ENCODE results near the gene VDAC2. TPM values are rescaled to one million over a fixed set of nuclear protein-coding genes. Genes with fewer than 3 reads are reported as not detected.
"Not testable (repeated sequence)": the region's sequence is repeated elsewhere in the genome, so short reads cannot be mapped to it uniquely, and the experiment has no call there.

VDAC2 gene
- total and polyA plus RNA-seq, 2 experiments from 2014 or later, result 167 to 190 TPM

DNA sequence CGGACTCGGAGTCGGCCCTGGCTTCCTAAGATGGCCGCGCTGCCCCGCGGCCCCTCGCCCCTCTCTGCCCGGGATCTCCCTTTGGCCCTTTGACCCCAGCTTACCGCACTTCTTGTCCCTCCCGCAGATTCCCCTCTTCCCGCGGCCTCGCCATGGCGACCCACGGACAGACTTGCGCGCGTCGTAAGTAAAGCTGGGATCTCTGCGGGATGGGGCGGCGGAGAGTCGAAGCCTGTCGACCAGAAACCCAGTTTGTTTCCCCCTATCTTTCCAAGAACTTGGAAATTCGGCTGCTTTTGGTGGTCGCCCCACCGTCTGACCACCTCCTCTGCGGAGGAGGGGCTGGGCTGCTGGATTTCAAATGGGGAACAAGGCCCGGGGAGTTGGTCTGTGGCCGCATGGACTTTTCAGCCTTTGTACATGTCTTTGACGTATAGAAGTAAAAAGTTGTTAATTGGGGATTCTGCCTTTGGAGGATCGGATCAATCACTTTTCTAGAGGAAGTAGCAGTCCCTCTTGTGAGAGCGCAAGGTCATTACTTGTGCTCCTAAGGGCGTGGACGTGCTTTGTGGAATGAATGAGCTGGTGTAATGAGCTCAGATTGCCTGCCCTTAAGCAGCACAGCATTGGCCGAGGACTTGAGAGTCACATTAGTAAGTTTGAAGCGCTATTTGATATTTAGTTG, 553 bp downstream of the VDAC2 start:
- peaks cover 20% of the 10 kb centered on the region for H4K20me1 ChIP-seq (ENCODE audit: insufficient read depth, poor library complexity, severe bottlenecking)
- TF ChIP-seq, protein P1, sequence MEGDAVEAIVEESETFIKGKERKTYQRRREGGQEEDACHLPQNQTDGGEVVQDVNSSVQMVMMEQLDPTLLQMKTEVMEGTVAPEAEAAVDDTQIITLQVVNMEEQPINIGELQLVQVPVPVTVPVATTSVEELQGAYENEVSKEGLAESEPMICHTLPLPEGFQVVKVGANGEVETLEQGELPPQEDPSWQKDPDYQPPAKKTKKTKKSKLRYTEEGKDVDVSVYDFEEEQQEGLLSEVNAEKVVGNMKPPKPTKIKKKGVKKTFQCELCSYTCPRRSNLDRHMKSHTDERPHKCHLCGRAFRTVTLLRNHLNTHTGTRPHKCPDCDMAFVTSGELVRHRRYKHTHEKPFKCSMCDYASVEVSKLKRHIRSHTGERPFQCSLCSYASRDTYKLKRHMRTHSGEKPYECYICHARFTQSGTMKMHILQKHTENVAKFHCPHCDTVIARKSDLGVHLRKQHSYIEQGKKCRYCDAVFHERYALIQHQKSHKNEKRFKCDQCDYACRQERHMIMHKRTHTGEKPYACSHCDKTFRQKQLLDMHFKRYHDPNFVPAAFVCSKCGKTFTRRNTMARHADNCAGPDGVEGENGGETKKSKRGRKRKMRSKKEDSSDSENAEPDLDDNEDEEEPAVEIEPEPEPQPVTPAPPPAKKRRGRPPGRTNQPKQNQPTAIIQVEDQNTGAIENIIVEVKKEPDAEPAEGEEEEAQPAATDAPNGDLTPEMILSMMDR (IDR thresholded peaks at IDR 0.05; ENCODE audit: poor library complexity), result no peak
- TF ChIP-seq EZH2 (IDR thresholded peaks at IDR 0.05; ENCODE audit: borderline replicate concordance), result no peak
- no peak for TF ChIP-seq EZH2phosphoT487 (IDR thresholded peaks at IDR 0.05; ENCODE audit: low read depth, severe bottlenecking, unreplicated experiment)
- peak overlapping the region; percentile 100 for H3K27ac ChIP-seq
- H3K36me3 ChIP-seq (replicated peaks; ENCODE audit: insufficient read depth, low read depth), result no peaks in the 10 kb centered on the region
- peaks cover 54% of the 10 kb centered on the region for H3K79me2 ChIP-seq
- H3K4me1 ChIP-seq (ENCODE audit: insufficient read depth), result peaks cover 17% of the 10 kb centered on the region
- no peaks in the 10 kb centered on the region for H3K27me3 ChIP-seq
- peak overlapping the region; percentile 95 for H3K4me2 ChIP-seq
- peak overlapping the region; percentile 97 for H2AFZ ChIP-seq
- 1% methylated on average over 35 of the region's 38 CpGs for WGBS (ENCODE audit: low lambda C conversion rate, missing lambda C conversion rate)
- H3K9me3 ChIP-seq (ENCODE audit: low read depth), result no peaks in the 10 kb centered on the region
- peak overlapping the region; percentile 95 for H3K4me3 ChIP-seq
- DNase-seq (ENCODE audit: low spot score), result peak; percentile 63
- H3K9me2 ChIP-seq (replicated peaks; ENCODE audit: insufficient read depth), result no peaks in the 10 kb centered on the region

DNA sequence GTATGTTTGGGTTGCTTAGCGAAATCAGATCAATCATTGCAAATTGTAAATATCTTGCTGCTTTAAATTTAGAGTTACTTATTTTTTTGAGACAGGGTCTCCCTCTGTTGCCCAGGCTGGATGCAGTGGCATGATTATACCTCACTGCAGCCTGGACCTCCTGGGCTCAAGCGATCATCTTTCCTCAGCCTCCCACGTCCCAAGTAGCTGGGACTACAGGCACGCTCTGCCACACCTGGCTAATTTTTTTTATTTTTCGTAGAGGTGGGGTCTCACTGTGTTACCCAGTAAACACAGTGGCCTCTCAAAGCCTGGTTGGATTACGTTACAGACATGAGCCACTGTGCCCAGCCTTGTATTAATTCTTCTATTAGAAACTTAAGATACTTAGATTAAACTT, 1.7 kb downstream of the VDAC2 start:
- Histone ChIP-seq H3K9me3 (ENCODE audit: low read depth) (no peaks in the 10 kb centered on the region), H3K27ac (no peak overlapping the region), H3K4me2 (peak overlapping the region; percentile 95), H3K27me3 (no peaks in the 10 kb centered on the region), H4K20me1 (ENCODE audit: insufficient read depth, poor library complexity, severe bottlenecking) (peaks cover 32% of the 10 kb centered on the region), H2AFZ (no peak overlapping the region), H3K36me3 (replicated peaks; ENCODE audit: insufficient read depth, low read depth) (no peaks in the 10 kb centered on the region), H3K4me3 (peak overlapping the region; percentile 95), H3K79me2 (peaks cover 66% of the 10 kb centered on the region), H3K9me2 (replicated peaks; ENCODE audit: insufficient read depth) (no peaks in the 10 kb centered on the region), H3K4me1 (ENCODE audit: insufficient read depth) (peaks cover 17% of the 10 kb centered on the region)
- no peak for TF ChIP-seq EZH2phosphoT487 (IDR thresholded peaks at IDR 0.05; ENCODE audit: low read depth, severe bottlenecking, unreplicated experiment)
- TF ChIP-seq EZH2 (IDR thresholded peaks at IDR 0.05; ENCODE audit: borderline replicate concordance), result no peak
- TF ChIP-seq, protein P1 (IDR thresholded peaks at IDR 0.05; ENCODE audit: poor library complexity), result no peak
- DNase-seq (ENCODE audit: low spot score), result no peak
- 88% methylated on average over 6 of the region's 6 CpGs for WGBS (ENCODE audit: low lambda C conversion rate, missing lambda C conversion rate)

DNA sequence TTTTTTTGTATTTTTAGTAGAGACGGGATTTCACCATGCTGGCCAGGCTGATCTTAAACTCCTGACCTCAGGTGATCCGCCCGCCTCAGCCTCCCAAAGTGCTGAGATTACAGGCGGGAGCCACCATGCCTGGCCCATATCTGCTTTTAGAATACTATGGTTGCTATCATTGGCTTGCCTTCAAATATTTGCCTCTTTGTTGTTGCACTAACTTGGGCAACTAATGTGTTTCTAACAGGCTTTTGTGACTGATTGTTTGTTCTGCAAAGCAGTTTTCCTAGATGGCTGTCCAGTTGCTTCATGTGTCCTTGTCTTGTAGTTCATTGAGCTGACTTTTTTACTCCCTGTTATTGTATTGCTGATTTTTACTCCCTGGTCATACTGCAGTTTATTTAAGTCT, 9.7 kb downstream of the VDAC2 start:
- H3K4me2 ChIP-seq, result no peak overlapping the region

DNA sequence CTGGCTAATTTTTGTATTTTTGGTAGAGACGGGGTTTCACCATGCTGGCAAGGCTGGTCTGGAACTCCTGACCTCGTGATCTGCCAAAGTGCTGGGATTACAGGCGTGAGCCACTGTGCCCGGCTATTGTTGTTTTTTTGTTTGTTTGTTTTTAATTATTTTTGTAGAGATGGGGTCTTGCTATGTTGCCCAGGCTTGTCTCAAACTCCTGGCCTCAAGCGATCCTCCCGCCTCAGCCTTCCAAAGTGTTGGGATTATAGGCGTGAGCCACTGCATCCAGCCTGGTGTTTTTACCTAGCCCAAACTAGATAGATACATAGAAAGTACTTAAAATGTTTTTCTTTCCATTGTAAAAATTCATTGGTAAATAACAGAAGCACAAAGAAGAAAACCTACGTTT, 10.9 kb downstream of the VDAC2 start:
- H3K36me3 ChIP-seq (replicated peaks; ENCODE audit: insufficient read depth, low read depth); H3K27ac ChIP-seq; H3K27me3 ChIP-seq; H2AFZ ChIP-seq; H3K4me3 ChIP-seq; H3K9me2 ChIP-seq (replicated peaks; ENCODE audit: insufficient read depth); H3K4me2 ChIP-seq; DNase-seq (ENCODE audit: low spot score); H3K9me3 ChIP-seq (ENCODE audit: low read depth): not testable (repeated sequence)
- Histone ChIP-seq H4K20me1 (ENCODE audit: insufficient read depth, poor library complexity, severe bottlenecking) (peaks cover 49% of the 10 kb centered on the region), H3K79me2 (peaks cover 87% of the 10 kb centered on the region), H3K4me1 (ENCODE audit: insufficient read depth) (peaks cover 34% of the 10 kb centered on the region)
- 94% methylated on average over 8 of the region's 8 CpGs for WGBS (ENCODE audit: low lambda C conversion rate, missing lambda C conversion rate)

More for the DNA sequence above, 9.7 kb downstream of the VDAC2 start:
- Histone ChIP-seq H3K4me3 (no peak overlapping the region), H3K9me3 (ENCODE audit: low read depth) (no peaks in the 10 kb centered on the region), H3K79me2 (peaks cover 91% of the 10 kb centered on the region), H3K9me2 (replicated peaks; ENCODE audit: insufficient read depth) (no peaks in the 10 kb centered on the region), H2AFZ (no peak overlapping the region), H3K4me1 (ENCODE audit: insufficient read depth) (peaks cover 24% of the 10 kb centered on the region), H3K27ac (no peak overlapping the region), H3K36me3 (replicated peaks; ENCODE audit: insufficient read depth, low read depth) (no peaks in the 10 kb centered on the region), H4K20me1 (ENCODE audit: insufficient read depth, poor library complexity, severe bottlenecking) (peaks cover 53% of the 10 kb centered on the region), H3K27me3 (no peaks in the 10 kb centered on the region)
- no peak for TF ChIP-seq EZH2 (IDR thresholded peaks at IDR 0.05; ENCODE audit: borderline replicate concordance)
- TF ChIP-seq, protein P1 (IDR thresholded peaks at IDR 0.05; ENCODE audit: poor library complexity), result no peak
- TF ChIP-seq EZH2phosphoT487 (IDR thresholded peaks at IDR 0.05; ENCODE audit: low read depth, severe bottlenecking, unreplicated experiment), result no peak
- WGBS (ENCODE audit: low lambda C conversion rate, missing lambda C conversion rate), result 98% methylated on average over 4 of the region's 4 CpGs
- DNase-seq (ENCODE audit: low spot score), result no peak
